K562 (cell line): ENCODE results near the gene PDZK1IP1. TPM values are rescaled to one million over a fixed set of nuclear protein-coding genes. Genes with fewer than 3 reads are reported as not detected.

ENCODE experiments used
- CEBPZ ChIP-seq: fragments of 150-350 bp; IDR thresholded peaks from 2 replicates; pipeline ENCODE4 v1.6.1; 2014; ENCODE audit warnings: low read depth, mild to moderate bottlenecking, low read length, borderline replicate concordance
- ESRRA ChIP-seq: fragments of 450-650 bp; IDR thresholded peaks from 2 replicates; pipeline ENCODE4 v1.6.1; 2014; ENCODE audit warnings: low read depth, mild to moderate bottlenecking, moderate library complexity, borderline replicate concordance
- HOXB6 ChIP-seq: fragments of 250-450 bp; sonication (Bioruptor Pico); IDR thresholded peaks from 2 replicates; pipeline ENCODE4 v1.5.1; 2022; ENCODE audit warnings: mild to moderate bottlenecking, borderline replicate concordance
- SMARCA4 ChIP-seq: fragments of 450-650 bp; IDR thresholded peaks from 2 replicates; pipeline ENCODE4 v1.6.1; 2016
- SMARCA5 ChIP-seq: fragments of 450-650 bp; IDR thresholded peaks from 2 replicates; pipeline ENCODE4 v1.6.1; 2016
- TOE1 ChIP-seq, 2 experiments: fragments of 450-650 bp in 1 of 2; sonication (generic) in 1 of 2; formaldehyde crosslinking in 1 of 2; IDR thresholded peaks; 2 replicates each; pipeline versions ENCODE4 v1.7.1 to v1.8.0; 2016 to 2022; ENCODE audit warnings: borderline replicate concordance in 2 of 2, mild to moderate bottlenecking in 2 of 2, antibody characterized with exemption in 1 of 2, inconsistent platforms in 1 of 2, low read depth in 1 of 2, missing genetic modification reagents in 1 of 2, moderate library complexity in 1 of 2
- ZMIZ1 ChIP-seq, 2 experiments: fragments of 150-350 bp in 1 of 2; IDR thresholded peaks; 2 replicates each; pipeline ENCODE4 v1.6.1; 2012 to 2016; ENCODE audit warnings: low read depth in 2 of 2, low read length in 2 of 2, mild to moderate bottlenecking in 1 of 2, moderate library complexity in 1 of 2
- ZNF175 ChIP-seq: fragments of 200-800 bp; sonication (Bioruptor generic); IDR thresholded peaks from 2 replicates; pipeline ENCODE4 v1.6.1; 2016; ENCODE audit warnings: low read depth, mild to moderate bottlenecking, missing genetic modification characterization, missing compliant biosample characterization
- ZNF592 ChIP-seq: fragments of 450-650 bp; IDR thresholded peaks from 2 replicates; pipeline ENCODE4 v1.6.1; 2017; ENCODE audit warnings: antibody characterized with exemption, mild to moderate bottlenecking
- ZNF778 ChIP-seq: fragments of 450-650 bp; formaldehyde crosslinking; IDR thresholded peaks from 2 replicates; pipeline ENCODE4 v1.4.0; 2020; ENCODE audit warnings: mild to moderate bottlenecking, moderate library complexity
- ZNF780A ChIP-seq: fragments of 250-450 bp; sonication (Bioruptor Pico); IDR thresholded peaks from 2 replicates; pipeline ENCODE4 v1.5.0; 2021; ENCODE audit warnings: mild to moderate bottlenecking
- polyA plus RNA-seq, 8 experiments: library from polyadenylated mRNA; depleted of rRNA in 4 of 8; stranded (reverse) in 5 of 8; unstranded in 3 of 8; fragments of >200 nt; fragmentation: Nextera tagmentation in 2 of 8; fragmentation: Illumina TruSeq in 1 of 8; extraction: Ambion mirVana in 2 of 8; extraction: Trizol in 1 of 8; gene quantifications; 2 replicates each; pipeline versions ENCODE4 v1.2.1 to v1.2.3, GENCODE V29; 2011 to 2014; ENCODE audit warnings: inconsistent platforms in 1 of 8, missing spikeins in 1 of 8
- total RNA-seq, 7 experiments: library from RNA; depleted of rRNA in 6 of 7; stranded (reverse); fragments of >200 nt in 6 of 7; fragmentation: Illumina TruSeq in 2 of 7; extraction: Trizol in 2 of 7; gene quantifications; 2 replicates each; pipeline versions ENCODE4 v1.2.1 to v1.2.3, GENCODE V29; 2011 to 2021; ENCODE audit warnings: low replicate concordance in 1 of 7

PDZK1IP1 gene
- total and polyA plus RNA-seq, 9 of the 15 experiments (the other 6 are each of a cell fraction or from before 2014, with no cell fraction given), result 0.17 to 0.68 (median 0.53) TPM; not detected in 2

- TF ChIP-seq ZMIZ1 (IDR thresholded peaks at IDR 0.05; ENCODE audit: low read depth in 2 of 2, low read length in 2 of 2) (peak in 1 of 2 experiments; percentile 74; a peak in 1 of 4 replicates), TOE1 (IDR thresholded peaks at IDR 0.05; ENCODE audit: borderline replicate concordance) (peak; percentile 31; the same call in 1 of the 2 replicates), TOE1 (CRISPR knock-in tag; IDR thresholded peaks at IDR 0.05; ENCODE audit: borderline replicate concordance, low read depth) (no peak), SMARCA5 (0 out of 2 replicates have a peak, but pooled peaks have one; percentile 15), SMARCA4 (peak; percentile 59; the same call in 1 of the 2 replicates), ESRRA (0 out of 2 replicates have a peak, but pooled peaks have one; percentile 24), ZNF778 (no peak), ZNF175 (CRISPR knock-in tag) (no peak), ZNF780A (no peak), HOXB6 (CRISPR knock-in tag) (no peak), CEBPZ (no peak), ZNF592 (peak; percentile 74)
Observed at GRCh38 chr1:47192458-47193384, 2.9 kb upstream of the PDZK1IP1 start (continued).
